SU-DHL-6 (cell line): ENCODE measurements around the gene SMAD7.

Experiments
- H2AFZ ChIP-seq: fragments of 200-600 bp; sonication (generic); 2 replicates; pipeline ENCODE4 v1.6.1; 2014; ENCODE audit warnings: low read depth, mild to moderate bottlenecking, moderate library complexity, mixed read lengths, antibody characterized with exemption, low read length; ENCODE audit not compliant: severe bottlenecking
- H3F3A ChIP-seq: fragments of 200-600 bp; shearing (Covaris generic); 2 replicates; pipeline ENCODE4 v1.6.0; 2016; ENCODE audit warnings: antibody characterized with exemption, mild to moderate bottlenecking; ENCODE audit not compliant: insufficient read depth
- H3K27ac ChIP-seq: fragments of 200-600 bp; sonication (generic); 2 replicates; pipeline ENCODE4 v1.5.1; 2016; ENCODE audit warnings: low read depth, mild to moderate bottlenecking, low read length, moderate library complexity, mixed read lengths
- H3K27me3 ChIP-seq: fragments of 200-600 bp; sonication (generic), shearing (Covaris generic); 2 replicates; pipeline ENCODE4 v1.6.0; 2014; ENCODE audit warnings: mild to moderate bottlenecking, low read length
- H3K36me3 ChIP-seq: fragments of 200-600 bp; sonication (generic); 2 replicates; pipeline ENCODE4 v1.6.1; 2014; ENCODE audit warnings: mild to moderate bottlenecking, low read length, mixed read lengths
- H3K4me2 ChIP-seq: fragments of 300-600, 200-600 bp; shearing (Covaris generic), sonication (generic); 2 replicates; pipeline ENCODE4 v1.6.0; 2014; ENCODE audit warnings: low read length, low read depth, mild to moderate bottlenecking; ENCODE audit not compliant: poor library complexity, severe bottlenecking
- H3K4me3 ChIP-seq: fragments of 200-600 bp; sonication (generic); 2 replicates; pipeline ENCODE4 v1.5.1; 2014; ENCODE audit warnings: antibody characterized with exemption, low read length, mild to moderate bottlenecking, mixed read lengths; ENCODE audit not compliant: insufficient read depth, poor library complexity, severe bottlenecking
- H3K79me2 ChIP-seq: fragments of 200-600 bp; sonication (generic); 2 replicates; pipeline ENCODE4 v1.6.1; 2014; ENCODE audit warnings: mild to moderate bottlenecking, low read length, moderate library complexity; ENCODE audit not compliant: insufficient read depth
- H3K9ac ChIP-seq: fragments of 200-600 bp; sonication (generic); 2 replicates; pipeline ENCODE4 v1.7.0; 2014; ENCODE audit warnings: mild to moderate bottlenecking, low read length
- H3K9me2 ChIP-seq: fragments of 200-600 bp; sonication (generic); replicated peaks from 2 replicates; pipeline ENCODE4 v1.6.1; 2014; ENCODE audit warnings: low read length; ENCODE audit not compliant: insufficient read depth
- H3K9me3 ChIP-seq: fragments of 200-600 bp; sonication (generic); 2 replicates; pipeline ENCODE4 v1.6.1; 2014; ENCODE audit warnings: low read length, mixed read lengths; ENCODE audit not compliant: insufficient read depth
- H4K20me1 ChIP-seq: fragments of 200-600 bp; sonication (generic); 2 replicates; pipeline ENCODE4 v1.6.1; 2014; ENCODE audit warnings: low read depth, mild to moderate bottlenecking, antibody characterized with exemption, low read length, moderate library complexity, mixed read lengths
- EZH2phosphoT487 ChIP-seq: fragments of 200-600 bp; sonication (generic), shearing (Covaris generic); conservative IDR thresholded peaks from 2 replicates; pipeline ENCODE4 v1.6.1; 2018; ENCODE audit warnings: mild to moderate bottlenecking, antibody characterized with exemption, low read length, moderate library complexity, mixed read lengths
- TF ChIP-seq, protein P1 (sequence below): fragments of 200-600 bp; sonication (generic); IDR thresholded peaks from one replicate; pipeline ENCODE4 v1.5.1; 2017; ENCODE audit warnings: antibody characterized with exemption, mild to moderate bottlenecking, low read length, moderate library complexity; ENCODE audit not compliant: insufficient read depth, poor library complexity, severe bottlenecking

The SMAD7 gene

DNA sequence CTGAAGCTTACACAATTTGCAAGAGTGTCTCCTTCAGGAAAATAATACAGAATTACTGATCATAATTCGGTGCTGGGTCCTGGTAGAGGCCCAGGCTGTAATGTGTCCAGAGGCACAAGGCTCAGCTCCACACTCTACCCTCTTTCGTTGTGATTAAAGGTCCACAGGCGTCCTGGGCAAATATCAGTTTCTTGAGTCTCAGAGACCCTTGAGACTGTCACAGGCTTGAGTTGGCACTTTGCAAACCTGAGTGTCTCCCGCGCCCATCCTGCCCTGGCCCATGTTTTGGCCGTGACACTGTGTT lies 46.9 kb upstream of the SMAD7 start:
- H3K27me3 ChIP-seq, result no peaks in the 10 kb centered on the region
- no peaks in the 10 kb centered on the region for H3K9me3 ChIP-seq
- no peak overlapping the region for H3K27ac ChIP-seq
- TF ChIP-seq, protein P1, sequence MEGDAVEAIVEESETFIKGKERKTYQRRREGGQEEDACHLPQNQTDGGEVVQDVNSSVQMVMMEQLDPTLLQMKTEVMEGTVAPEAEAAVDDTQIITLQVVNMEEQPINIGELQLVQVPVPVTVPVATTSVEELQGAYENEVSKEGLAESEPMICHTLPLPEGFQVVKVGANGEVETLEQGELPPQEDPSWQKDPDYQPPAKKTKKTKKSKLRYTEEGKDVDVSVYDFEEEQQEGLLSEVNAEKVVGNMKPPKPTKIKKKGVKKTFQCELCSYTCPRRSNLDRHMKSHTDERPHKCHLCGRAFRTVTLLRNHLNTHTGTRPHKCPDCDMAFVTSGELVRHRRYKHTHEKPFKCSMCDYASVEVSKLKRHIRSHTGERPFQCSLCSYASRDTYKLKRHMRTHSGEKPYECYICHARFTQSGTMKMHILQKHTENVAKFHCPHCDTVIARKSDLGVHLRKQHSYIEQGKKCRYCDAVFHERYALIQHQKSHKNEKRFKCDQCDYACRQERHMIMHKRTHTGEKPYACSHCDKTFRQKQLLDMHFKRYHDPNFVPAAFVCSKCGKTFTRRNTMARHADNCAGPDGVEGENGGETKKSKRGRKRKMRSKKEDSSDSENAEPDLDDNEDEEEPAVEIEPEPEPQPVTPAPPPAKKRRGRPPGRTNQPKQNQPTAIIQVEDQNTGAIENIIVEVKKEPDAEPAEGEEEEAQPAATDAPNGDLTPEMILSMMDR, result no peak
- no peak for TF ChIP-seq EZH2phosphoT487
- H3K4me2 ChIP-seq, result no peak overlapping the region
- H3K9me2 ChIP-seq, result no peaks in the 10 kb centered on the region
- no peaks in the 10 kb centered on the region for H3K79me2 ChIP-seq
- H2AFZ ChIP-seq, result no peak overlapping the region
- H3K4me3 ChIP-seq, result no peak overlapping the region
- no peaks in the 10 kb centered on the region for H4K20me1 ChIP-seq
- H3K9ac ChIP-seq, result no peak overlapping the region
- no peaks in the 10 kb centered on the region for H3F3A ChIP-seq
- no peaks in the 10 kb centered on the region for H3K36me3 ChIP-seq

DNA sequence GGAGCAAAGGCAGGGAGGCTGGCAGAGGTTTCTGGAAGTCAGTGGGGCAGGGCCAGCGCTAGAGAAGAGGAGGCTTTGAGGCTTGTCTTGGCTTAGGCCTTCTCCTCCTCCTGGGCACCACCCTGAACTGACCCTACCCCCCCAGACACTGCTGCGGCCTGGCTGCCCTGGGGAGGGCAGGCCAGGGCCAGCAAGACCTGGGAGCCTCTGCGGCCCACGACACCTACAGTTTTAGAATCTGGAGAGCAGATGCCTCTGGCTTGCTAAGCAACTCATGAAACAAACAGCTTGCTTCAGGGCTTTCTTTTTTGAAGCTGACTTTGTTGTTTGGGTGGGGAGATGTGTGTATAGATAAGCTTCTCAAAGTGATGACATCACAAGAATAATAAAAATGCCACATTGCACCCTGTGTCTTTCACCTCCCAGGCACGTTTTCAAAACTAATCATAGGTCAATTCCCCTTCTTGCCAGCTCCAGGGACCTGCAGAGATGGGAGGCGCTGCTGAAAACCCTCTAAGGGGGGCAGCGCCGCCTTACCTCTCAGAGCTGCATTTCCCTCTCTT lies 46.2 kb upstream of the SMAD7 start:
- no peak overlapping the region for H3K4me2 ChIP-seq
- H3K79me2 ChIP-seq, result no peaks in the 10 kb centered on the region
- no peaks in the 10 kb centered on the region for H3K9me3 ChIP-seq
- TF ChIP-seq EZH2phosphoT487, result no peak
- TF ChIP-seq, protein P1, result no peak
- no peaks in the 10 kb centered on the region for H4K20me1 ChIP-seq
- H3K9ac ChIP-seq, result no peak overlapping the region
- H3K36me3 ChIP-seq, result no peaks in the 10 kb centered on the region
- no peak overlapping the region for H3K27ac ChIP-seq
- no peaks in the 10 kb centered on the region for H3K27me3 ChIP-seq
- no peak overlapping the region for H3K4me3 ChIP-seq
- no peaks in the 10 kb centered on the region for H3F3A ChIP-seq
- H2AFZ ChIP-seq, result no peak overlapping the region
- H3K9me2 ChIP-seq, result no peaks in the 10 kb centered on the region

DNA sequence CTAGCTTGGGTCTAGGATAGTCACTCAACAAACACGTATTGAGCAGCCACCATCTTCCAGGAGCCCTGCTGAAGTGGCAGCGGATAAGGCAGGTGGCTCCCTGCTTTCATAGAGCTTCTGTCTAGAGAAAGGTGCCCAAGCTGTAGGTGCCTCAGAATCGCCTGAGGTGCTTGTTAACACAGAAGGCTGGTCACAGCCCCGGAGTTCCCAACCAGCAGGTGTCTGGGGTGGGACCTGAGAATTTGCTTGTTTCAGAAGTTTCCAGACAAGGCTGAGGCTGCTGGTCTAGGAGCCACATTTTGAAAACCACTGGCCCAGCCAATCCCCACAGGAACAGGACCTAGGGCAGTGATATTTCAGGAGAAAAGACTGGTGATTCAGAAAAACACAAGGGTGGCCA lies 45.3 kb upstream of the SMAD7 start:
- TF ChIP-seq EZH2phosphoT487, result no peak
- TF ChIP-seq, protein P1, result no peak
- no peak overlapping the region for H3K9ac ChIP-seq
- no peaks in the 10 kb centered on the region for H3K79me2 ChIP-seq
- H4K20me1 ChIP-seq, result no peaks in the 10 kb centered on the region
- H3F3A ChIP-seq, result no peaks in the 10 kb centered on the region
- H3K4me3 ChIP-seq, result no peak overlapping the region
- H3K36me3 ChIP-seq, result no peaks in the 10 kb centered on the region
- no peak overlapping the region for H3K27ac ChIP-seq
- no peaks in the 10 kb centered on the region for H3K9me2 ChIP-seq
- no peaks in the 10 kb centered on the region for H3K27me3 ChIP-seq
- no peaks in the 10 kb centered on the region for H3K9me3 ChIP-seq
- H3K4me2 ChIP-seq, result no peak overlapping the region
- no peak overlapping the region for H2AFZ ChIP-seq
